Ramos (cell line): Measurements from ENCODE around the gene RTL9.

Experiments
- in situ Hi-C: fragments of 300-500 bp; cut with MboI; formaldehyde crosslinking; loops from one replicate; pipeline ENCODE4 v1.14.3; 2022; ENCODE audit warnings: low sequenced_read_pairs; ENCODE audit not compliant: unreplicated experiment

The RTL9 gene

GRCh38 chrX:110403441-110404238 is 45.0 kb downstream of the RTL9 start:
- in situ Hi-C loops, result no loop called here

GRCh38 chrX:110404376-110404775 is 45.7 kb downstream of the RTL9 start:
- in situ Hi-C loops, result no loop called here

- in situ Hi-C loops, result loop anchor here (5.0 kb wide), 1 partner anchor 249 kb away; no protein-coding TSS in a partner anchor
These were observed 47.6 kb downstream of the RTL9 start for GRCh38 chrX:110406250-110406649.

- in situ Hi-C loops, result loop anchor here (5.0 kb wide), 1 partner anchor 250 kb away; no protein-coding TSS in a partner anchor
These were observed 48.2 kb downstream of the RTL9 start for GRCh38 chrX:110406822-110407221.

- in situ Hi-C loops, result loop anchor here (5.0 kb wide), 1 partner anchor 251 kb away; no protein-coding TSS in a partner anchor
These were observed 49.4 kb downstream of the RTL9 start for GRCh38 chrX:110407910-110408545.
